Thoracic aorta (tissue), 2 donors: ENCODE data around the gene MIER1. TPM values are rescaled to one million over a fixed set of nuclear protein-coding genes. Genes with fewer than 3 reads are reported as not detected.

ENCODE experiments used
- ATAC-seq: fragments of 150-250 bp; one replicate; pipeline ENCODE4 v1.8.0; 2017; ENCODE audit warnings: low read depth; ENCODE audit not compliant: insufficient number of reproducible peaks, low FRiP score
- DNase-seq: peaks from one replicate; pipeline ENCODE4 v3.0.0-alpha.2; 2020; ENCODE audit warnings: low spot score
- H3K27ac ChIP-seq, 2 donors: fragments of 200-600 bp; sonication (generic); 1 replicate in 1 of 2; 2 replicates in 1 of 2; pipeline ENCODE4 v1.5.1; 2016; ENCODE audit warnings: mild to moderate bottlenecking in 2 of 2, moderate library complexity in 2 of 2
- H3K27me3 ChIP-seq: fragments of 200-600 bp; sonication (generic); replicated peaks from 2 replicates; pipeline ENCODE4 v1.6.0; 2016; ENCODE audit warnings: mild to moderate bottlenecking; ENCODE audit not compliant: insufficient read depth
- H3K36me3 ChIP-seq: fragments of 200-600 bp; sonication (generic); one replicate; pipeline ENCODE4 v1.5.1; 2016
- H3K4me1 ChIP-seq, 2 donors: fragments of 200-600 bp; sonication (generic); 1 replicate in 1 of 2; 2 replicates in 1 of 2; pipeline versions ENCODE4 v1.5.1 to v1.6.0; 2016; ENCODE audit warnings: low read depth in 2 of 2, mild to moderate bottlenecking in 1 of 2; ENCODE audit not compliant: control insufficient read depth in 1 of 2
- H3K4me3 ChIP-seq: fragments of 200-600 bp; sonication (generic); 2 replicates; pipeline ENCODE4 v1.5.1; 2016; ENCODE audit warnings: mild to moderate bottlenecking
- H3K9me3 ChIP-seq: fragments of 200-600 bp; sonication (generic); 2 replicates; pipeline ENCODE4 v1.5.1; 2016
- CTCF ChIP-seq: fragments of 200-600 bp; sonication (generic); IDR thresholded peaks from one replicate; pipeline ENCODE4 v1.5.1; 2019; ENCODE audit warnings: antibody characterized with exemption
- total RNA-seq, 2 donors: library from RNA; depleted of rRNA; stranded (reverse); fragments of >200 nt; gene quantifications; one replicate each; pipeline versions ENCODE4 v1.1.0 to v1.2.3, GENCODE V29; 2016

The MIER1 gene
- total RNA-seq, 2 donors from 2014 or later = 46.0 to 50.9 TPM

GRCh38 chr1:66996018-66996682 is 71.4 kb downstream of the MIER1 start:
- Histone ChIP-seq H3K9me3 (no peaks in the 10 kb centered on the region), H3K4me1 (peaks cover 4 to 22% of the 10 kb centered on the region in 2 donors), H3K4me3 (no peak overlapping the region), H3K27ac (no peak overlapping the region), H3K36me3 (no peaks in the 10 kb centered on the region), H3K27me3 (no peaks in the 10 kb centered on the region)
- ATAC-seq (peak; percentile 62), DNase-seq (peak; percentile 9)
- peak; percentile 74 for TF ChIP-seq CTCF

DNA sequence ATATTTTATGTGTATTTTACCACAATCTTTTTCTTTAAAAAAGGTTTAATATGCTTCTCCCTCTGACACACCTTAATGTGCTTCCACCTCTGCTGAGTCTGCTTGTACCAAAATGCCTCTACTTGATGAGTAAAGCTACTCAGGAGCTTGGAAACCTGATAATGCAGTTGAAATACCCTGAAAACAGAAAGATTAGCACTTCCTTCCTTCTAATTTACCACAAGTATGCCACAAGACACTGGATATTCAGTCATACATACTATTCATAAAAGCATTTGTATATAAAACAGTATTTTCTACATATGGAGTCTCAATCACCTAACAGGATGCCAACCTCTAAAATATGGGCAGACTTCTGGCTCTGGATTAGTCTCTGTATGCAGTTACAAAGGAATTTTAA is 74.2 kb downstream of the MIER1 start:
- ATAC-seq (no peak), DNase-seq (no peak)
- no peak for TF ChIP-seq CTCF
- peaks cover 10 to 34% of the 10 kb centered on the region in 2 donors for H3K4me1 ChIP-seq
- no peaks in the 10 kb centered on the region for H3K9me3 ChIP-seq
- H3K27me3 ChIP-seq = no peaks in the 10 kb centered on the region
- H3K4me3 ChIP-seq = no peak overlapping the region
- H3K36me3 ChIP-seq = peaks cover 12% of the 10 kb centered on the region
- H3K27ac ChIP-seq = no peak overlapping the region

DNA sequence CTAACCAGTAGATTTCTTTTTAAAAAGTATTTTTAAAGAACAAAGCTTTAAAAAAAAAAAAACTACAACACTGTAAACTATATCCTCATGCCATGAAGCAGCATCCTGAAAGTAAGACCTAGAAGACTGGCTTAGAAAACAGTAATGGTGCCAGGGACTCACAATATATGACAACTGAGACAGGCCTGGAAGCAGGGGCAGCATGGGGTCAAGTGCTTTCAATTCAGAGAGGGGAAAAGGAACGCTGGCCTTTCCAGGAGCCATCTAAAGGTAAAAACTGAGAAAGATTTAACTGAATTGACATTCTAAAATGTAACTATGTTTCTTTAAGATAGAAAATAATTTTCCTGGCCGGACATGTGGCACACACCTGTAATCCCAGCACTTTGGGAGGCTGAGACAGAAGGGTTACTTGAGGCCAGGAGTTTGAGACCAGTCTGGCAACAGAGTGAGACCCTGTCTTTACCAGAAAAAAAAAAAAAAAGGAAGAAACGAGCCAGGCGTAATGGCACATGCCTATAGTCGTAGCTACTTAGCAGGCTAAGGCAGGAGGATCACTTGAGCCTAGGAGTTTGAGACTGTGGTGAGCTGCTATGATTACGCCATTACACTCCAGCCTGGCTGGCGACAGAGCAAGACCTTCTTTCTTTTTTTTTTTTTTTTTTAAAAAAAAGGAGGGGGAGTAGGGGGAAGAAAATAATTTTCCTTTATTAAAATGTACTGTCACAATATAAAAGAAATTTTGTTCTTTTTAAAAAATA is 75.0 kb downstream of the MIER1 start:
- ATAC-seq (no peak), DNase-seq (no peak)
- no peak for TF ChIP-seq CTCF
- Histone ChIP-seq H3K4me1 (peaks cover 10 to 34% of the 10 kb centered on the region in 2 donors), H3K27ac (peak overlapping the region in 1 of 2 donors; percentile 55), H3K4me3 (no peak overlapping the region), H3K36me3 (peaks cover 15% of the 10 kb centered on the region), H3K9me3 (no peaks in the 10 kb centered on the region), H3K27me3 (no peaks in the 10 kb centered on the region)

DNA sequence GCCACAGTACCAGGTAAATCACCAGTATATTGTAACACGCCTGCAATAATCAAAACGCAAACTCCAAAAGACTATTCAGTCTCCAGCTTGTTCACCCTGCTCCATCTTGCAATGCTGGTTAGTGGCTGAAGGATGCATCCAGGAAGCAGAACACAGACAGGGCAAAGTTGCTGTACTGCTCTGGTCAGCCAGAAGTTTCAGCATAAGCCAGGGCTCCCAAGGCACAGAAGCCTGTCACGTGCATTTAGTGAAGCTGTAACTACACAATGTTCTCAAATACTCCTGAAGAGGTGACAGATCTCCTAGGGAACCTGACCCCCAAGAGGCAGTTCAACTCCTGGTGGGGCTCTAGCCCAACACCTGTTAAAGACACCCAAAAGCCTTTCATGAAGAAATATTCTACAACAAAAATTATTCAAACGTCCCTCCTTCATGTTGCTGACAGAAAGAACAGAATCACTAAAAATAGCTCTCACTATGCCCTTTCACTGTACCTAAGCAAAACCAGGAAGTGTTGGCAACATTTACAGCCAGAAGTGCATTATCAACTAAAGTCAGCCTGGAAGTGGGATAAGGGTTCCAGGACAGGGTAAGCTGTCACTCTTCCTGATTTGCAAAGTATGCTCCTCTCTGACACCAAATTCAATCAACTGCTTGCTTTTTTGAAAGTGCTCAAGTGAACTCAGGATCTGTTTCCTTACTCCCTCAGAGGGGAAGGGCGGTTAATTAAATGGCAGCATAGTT is 77.1 kb downstream of the MIER1 start:
- H3K9me3 ChIP-seq = no peaks in the 10 kb centered on the region
- DNase-seq (no peak), ATAC-seq (no peak)
- no peak overlapping the region for H3K4me3 ChIP-seq
- TF ChIP-seq CTCF = no peak
- peaks cover 15% of the 10 kb centered on the region for H3K36me3 ChIP-seq
- H3K4me1 ChIP-seq = peaks cover 6 to 47% of the 10 kb centered on the region in 2 donors
- H3K27ac ChIP-seq = peak overlapping the region; percentile 30 to 55
- no peaks in the 10 kb centered on the region for H3K27me3 ChIP-seq

- H3K27ac ChIP-seq = no peak overlapping the region
- no peak for TF ChIP-seq CTCF
- peaks cover 6 to 43% of the 10 kb centered on the region in 2 donors for H3K4me1 ChIP-seq
- no peak for DNase-seq
- H3K9me3 ChIP-seq = no peaks in the 10 kb centered on the region
- no peak for ATAC-seq
- H3K27me3 ChIP-seq = no peaks in the 10 kb centered on the region
- H3K4me3 ChIP-seq = no peak overlapping the region
- peaks cover 15% of the 10 kb centered on the region for H3K36me3 ChIP-seq
These were observed 79.4 kb downstream of the MIER1 start for GRCh38 chr1:67004176-67004575.
